Psoas muscle (tissue), 8 donors: Measurements from ENCODE around the gene ASAP2. TPM values are rescaled to one million over a fixed set of nuclear protein-coding genes. Genes with fewer than 3 reads are reported as not detected.
"Not testable (repeated sequence)": the region's sequence is repeated elsewhere in the genome, so short reads cannot be mapped to it uniquely, and the experiment has no call there.

Experiments
- ATAC-seq, 4 donors: fragments of 200-7000 bp; cut with Tn5 transposase; one replicate each; pipeline ENCODE4 v1.9.1; 2020; ENCODE audit warnings: moderate library complexity in 3 of 4, mild to moderate bottlenecking in 2 of 4
- DNase-seq, 2 donors: peaks; one replicate each; pipeline ENCODE4 v3.0.0-alpha.2; 2020
- H3K27ac ChIP-seq: fragments of 200-600 bp; one replicate; pipeline ENCODE4 v1.8.0; 2022
- H3K27me3 ChIP-seq, 3 donors: fragments of 200-600 bp in 1 of 3; one replicate each; pipeline versions ENCODE4 v1.6.1 to v1.8.0; 2013 to 2022; ENCODE audit warnings: low read length in 2 of 3, mild to moderate bottlenecking in 2 of 3, moderate library complexity in 1 of 3; ENCODE audit not compliant: insufficient read depth in 3 of 3
- H3K36me3 ChIP-seq, 2 donors: fragments of 200-600 bp in 1 of 2; one replicate each; pipeline versions ENCODE4 v1.6.1 to v1.8.0; 2013 to 2022; ENCODE audit warnings: low read depth in 1 of 2, mild to moderate bottlenecking in 1 of 2, moderate library complexity in 1 of 2; ENCODE audit not compliant: insufficient read depth in 1 of 2
- H3K4me1 ChIP-seq: fragments of 200-600 bp; one replicate; pipeline ENCODE4 v1.8.0; 2022
- H3K4me3 ChIP-seq: fragments of 200-600 bp; one replicate; pipeline ENCODE4 v1.8.0; 2022; ENCODE audit warnings: mild to moderate bottlenecking
- H3K9me3 ChIP-seq: fragments of 200-600 bp; one replicate; pipeline ENCODE4 v1.8.0; 2022
- WGBS, 3 donors: extraction: QIAGEN DNeasy Blood & Tissue Kit; methylation state at CpG; one replicate each; pipeline versions ENCODE4 v1.1.6 to v1.1.7; 2013; 5-methylcytosine and 5-hydroxymethylcytosine counted together
- intact Hi-C, 2 donors: fragments of 100-400 bp; cut with DNase I; formaldehyde crosslinking; loops; one replicate each; pipeline versions ENCODE4 v1.11.0 to v1.14.2; 2022
- polyA plus RNA-seq, 3 donors: library from polyadenylated mRNA; stranded (reverse); fragments of 200-250 nt; gene quantifications; one replicate each; pipeline ENCODE4 v1.2.3, GENCODE V29; 2013
- total RNA-seq, 4 donors: library from RNA; stranded (reverse); fragmentation: NEBNext Ultra II Directional in 2 of 4; extraction: Animal tissue kit (Norgen Biotek cat#: 25700) in 2 of 4; gene quantifications; one replicate each; pipeline versions ENCODE4 v1.2.1 to v1.2.4, GENCODE V29; 2021 to 2023
- TF ChIP-seq, protein P1 (sequence below): fragments of 200-600 bp; IDR thresholded peaks from one replicate; pipeline ENCODE4 v1.8.0; 2022; ENCODE audit warnings: antibody characterized with exemption
- donor health status: healthy with polysubstance abuse.
- donor health status: DM: no; HTN: no; CAD: no; lungs with moderate emphysema.
- donor health status: Bipolar disorder and iron deficiency.
- donor health status: healthy.
- donor health status: DM: yes; HTN: yes; CAD: no.
- donor health status: DM: no; HTN: no; CAD: no.
- donor health status: DM: no; HTN: no; CAD: no.
- donor health status: DM: yes; HTN: yes; CAD: no.

The ASAP2 gene
- total and polyA plus RNA-seq, 7 donors = 1.6 to 9.0 (median 3.3) TPM

- TF ChIP-seq, protein P1, sequence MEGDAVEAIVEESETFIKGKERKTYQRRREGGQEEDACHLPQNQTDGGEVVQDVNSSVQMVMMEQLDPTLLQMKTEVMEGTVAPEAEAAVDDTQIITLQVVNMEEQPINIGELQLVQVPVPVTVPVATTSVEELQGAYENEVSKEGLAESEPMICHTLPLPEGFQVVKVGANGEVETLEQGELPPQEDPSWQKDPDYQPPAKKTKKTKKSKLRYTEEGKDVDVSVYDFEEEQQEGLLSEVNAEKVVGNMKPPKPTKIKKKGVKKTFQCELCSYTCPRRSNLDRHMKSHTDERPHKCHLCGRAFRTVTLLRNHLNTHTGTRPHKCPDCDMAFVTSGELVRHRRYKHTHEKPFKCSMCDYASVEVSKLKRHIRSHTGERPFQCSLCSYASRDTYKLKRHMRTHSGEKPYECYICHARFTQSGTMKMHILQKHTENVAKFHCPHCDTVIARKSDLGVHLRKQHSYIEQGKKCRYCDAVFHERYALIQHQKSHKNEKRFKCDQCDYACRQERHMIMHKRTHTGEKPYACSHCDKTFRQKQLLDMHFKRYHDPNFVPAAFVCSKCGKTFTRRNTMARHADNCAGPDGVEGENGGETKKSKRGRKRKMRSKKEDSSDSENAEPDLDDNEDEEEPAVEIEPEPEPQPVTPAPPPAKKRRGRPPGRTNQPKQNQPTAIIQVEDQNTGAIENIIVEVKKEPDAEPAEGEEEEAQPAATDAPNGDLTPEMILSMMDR = no peak
- DNase-seq = no peak
- H3K36me3 ChIP-seq = no peaks in the 10 kb centered on the region
- H3K4me3 ChIP-seq = no peak overlapping the region
- peaks cover 9% of the 10 kb centered on the region for H3K4me1 ChIP-seq
- intact Hi-C loops = no loop called here
- no peak for ATAC-seq
- WGBS, 3 donors = 81 to 87% (median 84%) methylated on average over 5 of the region's 5 CpGs
- no peak overlapping the region for H3K27ac ChIP-seq
- no peaks in the 10 kb centered on the region for H3K27me3 ChIP-seq
- H3K9me3 ChIP-seq = no peaks in the 10 kb centered on the region
These were observed 60.1 kb downstream of the ASAP2 start for GRCh38 chr2:9266711-9267110.

DNA sequence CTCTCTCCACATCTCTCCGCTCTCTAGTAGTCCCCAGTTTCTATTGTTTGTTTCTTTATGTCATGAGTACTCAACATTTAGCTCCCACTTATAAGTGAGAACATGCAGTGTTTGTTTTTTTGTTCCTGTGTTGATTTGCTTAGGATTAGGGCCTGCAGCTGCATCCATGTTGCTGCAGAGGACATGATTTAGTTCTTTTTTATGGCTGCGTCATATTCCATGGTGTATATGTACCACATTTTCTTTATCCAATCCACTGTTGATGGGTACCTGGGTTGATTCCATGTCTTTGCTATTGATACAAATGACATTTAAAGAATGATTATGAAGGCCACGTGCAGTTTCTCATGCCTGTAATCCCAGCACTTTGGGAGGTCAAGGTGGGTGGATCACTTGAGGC is 60.7 kb downstream of the ASAP2 start:
- H3K4me3 ChIP-seq, H3K9me3 ChIP-seq, H3K4me1 ChIP-seq, H3K27ac ChIP-seq, intact Hi-C loops, ATAC-seq, H3K36me3 ChIP-seq, H3K27me3 ChIP-seq, DNase-seq: not testable (repeated sequence)
- WGBS, 3 donors = 97 to 100% (median 98%) methylated on average over 3 of the region's 3 CpGs

DNA sequence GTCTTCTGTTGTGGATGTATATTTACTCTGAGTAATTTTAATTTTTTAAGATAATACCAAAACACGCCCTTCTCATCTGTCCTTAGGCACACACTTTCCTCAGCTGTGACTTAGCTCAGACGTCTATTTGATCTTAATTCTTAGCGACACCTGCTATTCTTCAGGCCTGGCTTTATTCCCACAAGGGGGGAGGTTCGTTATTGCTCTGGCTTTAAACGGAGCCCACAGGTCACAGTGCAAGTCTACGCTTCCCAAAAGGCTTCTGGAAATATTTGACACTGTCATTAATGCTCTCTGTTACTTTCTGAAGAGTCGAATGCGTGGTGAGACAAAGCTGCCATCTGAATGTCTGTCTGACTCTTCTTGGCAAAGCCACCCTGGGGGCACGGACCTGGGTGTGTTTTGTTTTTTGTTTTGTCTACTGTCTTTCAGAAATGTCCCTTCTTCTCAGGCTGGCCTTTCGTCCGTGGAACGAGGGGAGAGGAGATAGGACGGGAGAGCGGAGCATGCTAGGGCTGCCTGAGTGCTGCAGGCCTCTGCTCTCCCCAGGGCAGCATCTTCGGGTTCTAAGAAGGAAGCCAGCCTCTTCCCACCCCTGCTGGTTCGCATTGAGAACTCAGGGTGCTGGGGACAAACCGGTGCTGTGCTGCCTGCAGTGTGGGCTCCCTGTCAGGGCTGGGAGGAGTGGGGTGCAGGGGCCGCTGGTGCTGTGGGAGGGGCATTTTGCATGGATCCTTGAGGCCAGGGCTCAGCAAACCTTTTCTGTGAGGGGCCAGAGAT is 61.9 kb downstream of the ASAP2 start:
- TF ChIP-seq, protein P1 = no peak
- Histone ChIP-seq H3K4me1 (no peaks in the 10 kb centered on the region), H3K27me3 (no peaks in the 10 kb centered on the region), H3K9me3 (no peaks in the 10 kb centered on the region), H3K27ac (no peak overlapping the region), H3K4me3 (no peak overlapping the region), H3K36me3 (no peaks in the 10 kb centered on the region)
- WGBS, 3 donors = 62 to 72% (median 67%) methylated on average over 18 of the region's 18 CpGs
- intact Hi-C loops = no loop called here
- DNase-seq (no peak), ATAC-seq (no peak)

- intact Hi-C loops = no loop called here
- H3K9me3 ChIP-seq = no peaks in the 10 kb centered on the region
- WGBS, 3 donors = 93 to 95% (median 94%) methylated on average over 10 of the region's 10 CpGs
- no peak for DNase-seq
- H3K27me3 ChIP-seq = no peaks in the 10 kb centered on the region
- ATAC-seq = no peak
- H3K4me3 ChIP-seq = no peak overlapping the region
- H3K27ac ChIP-seq = no peak overlapping the region
- no peaks in the 10 kb centered on the region for H3K36me3 ChIP-seq
- TF ChIP-seq, protein P1 = no peak
- H3K4me1 ChIP-seq = peaks cover under 1% of the 10 kb centered on the region
These were observed 62.7 kb downstream of the ASAP2 start for GRCh38 chr2:9269295-9269694.

DNA sequence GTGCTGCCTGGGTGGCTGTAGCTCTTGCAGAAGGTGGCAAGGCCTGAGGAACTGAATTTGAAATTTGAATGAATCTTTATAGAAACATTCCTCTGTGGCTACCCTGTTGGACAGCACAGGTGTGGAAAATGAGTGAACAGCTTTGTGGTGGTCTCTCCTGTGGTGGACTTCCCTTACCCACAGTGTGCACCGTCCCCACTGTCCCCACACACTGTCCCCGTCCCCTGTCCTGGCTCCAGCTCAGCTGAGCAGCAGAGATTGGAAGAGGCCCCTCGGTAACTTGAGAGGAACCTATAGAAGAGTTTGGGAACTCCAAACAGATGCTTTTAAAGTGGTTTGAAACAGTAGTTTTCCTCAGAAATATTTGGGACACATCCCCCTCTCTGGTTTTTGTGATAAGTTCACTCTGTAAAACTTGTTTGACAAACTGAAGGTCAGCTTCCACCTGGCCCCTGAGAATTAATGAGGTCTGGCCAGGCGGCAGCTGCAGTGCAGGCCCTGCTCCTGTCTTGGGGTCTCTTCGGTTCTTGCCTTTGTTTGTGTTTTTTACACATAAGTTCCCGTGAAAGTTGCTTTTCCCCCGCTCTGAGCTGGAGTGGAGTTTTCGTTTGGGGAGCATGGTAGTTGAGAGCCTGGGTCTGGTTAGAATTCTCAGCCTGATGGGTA is 63.2 kb downstream of the ASAP2 start:
- Histone ChIP-seq H3K27ac (no peak overlapping the region), H3K4me3 (no peak overlapping the region), H3K36me3 (no peaks in the 10 kb centered on the region), H3K4me1 (peaks cover 6% of the 10 kb centered on the region), H3K9me3 (no peaks in the 10 kb centered on the region), H3K27me3 (no peaks in the 10 kb centered on the region)
- DNase-seq (no peak), ATAC-seq (no peak)
- TF ChIP-seq, protein P1 = no peak
- intact Hi-C loops = no loop called here
- WGBS, 3 donors = 68 to 80% (median 72%) methylated on average over 8 of the region's 8 CpGs
